ENCODE results near the gene MTR.

The MTR gene

DNA sequence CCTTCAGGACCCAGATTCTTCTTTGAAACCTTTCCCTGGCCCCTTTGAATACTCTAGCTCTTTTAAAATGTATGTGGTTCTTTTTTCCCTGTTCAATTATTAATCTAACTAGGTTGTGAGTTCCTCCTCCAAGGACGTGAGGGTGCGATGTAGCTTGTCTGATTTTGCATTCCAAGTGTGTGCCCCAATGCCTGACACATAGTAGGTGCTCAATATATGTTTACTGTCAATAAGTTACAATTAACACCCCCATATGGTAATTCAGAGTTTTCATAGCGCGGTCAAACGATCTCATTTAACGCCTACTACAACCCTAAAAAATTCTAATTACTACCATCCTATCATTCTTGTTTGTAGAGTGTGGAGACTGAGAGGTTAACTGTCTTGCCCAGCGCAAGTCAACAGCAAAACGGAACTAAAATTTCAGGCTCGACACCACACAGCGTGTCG, 482 bp upstream of the MTR start:
- ATAC-seq: no peak
- TF ChIP-seq ZFP30 (CRISPR knock-in tag; IDR thresholded peaks at IDR 0.05): no peak
- TF ChIP-seq OSR1 (CRISPR knock-in tag; IDR thresholded peaks at IDR 0.05): no peak
- TF ChIP-seq ZC3H10 (CRISPR knock-in tag; IDR thresholded peaks at IDR 0.05): no peak
- TF ChIP-seq, protein P1, sequence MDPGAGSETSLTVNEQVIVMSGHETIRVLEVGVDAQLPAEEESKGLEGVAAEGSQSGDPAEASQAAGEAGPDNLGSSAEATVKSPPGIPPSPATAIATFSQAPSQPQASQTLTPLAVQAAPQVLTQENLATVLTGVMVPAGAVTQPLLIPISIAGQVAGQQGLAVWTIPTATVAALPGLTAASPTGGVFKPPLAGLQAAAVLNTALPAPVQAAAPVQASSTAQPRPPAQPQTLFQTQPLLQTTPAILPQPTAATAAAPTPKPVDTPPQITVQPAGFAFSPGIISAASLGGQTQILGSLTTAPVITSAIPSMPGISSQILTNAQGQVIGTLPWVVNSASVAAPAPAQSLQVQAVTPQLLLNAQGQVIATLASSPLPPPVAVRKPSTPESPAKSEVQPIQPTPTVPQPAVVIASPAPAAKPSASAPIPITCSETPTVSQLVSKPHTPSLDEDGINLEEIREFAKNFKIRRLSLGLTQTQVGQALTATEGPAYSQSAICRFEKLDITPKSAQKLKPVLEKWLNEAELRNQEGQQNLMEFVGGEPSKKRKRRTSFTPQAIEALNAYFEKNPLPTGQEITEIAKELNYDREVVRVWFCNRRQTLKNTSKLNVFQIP (CRISPR knock-in tag; IDR thresholded peaks at IDR 0.05; ENCODE audit: borderline replicate concordance, low read depth): 0 out of 2 replicates have a peak, but pooled peaks have one; percentile 51
- TF ChIP-seq TCF4 (CRISPR knock-in tag; IDR thresholded peaks at IDR 0.05; ENCODE audit: borderline replicate concordance): no peak
- no peak for TF ChIP-seq CSDC2 (CRISPR knock-in tag; IDR thresholded peaks at IDR 0.05)
- no peak for TF ChIP-seq PPARA (CRISPR knock-in tag; IDR thresholded peaks at IDR 0.05; ENCODE audit: borderline replicate concordance)
- no peak for TF ChIP-seq GLIS3 (CRISPR knock-in tag; IDR thresholded peaks at IDR 0.05)
- TF ChIP-seq, protein P2, sequence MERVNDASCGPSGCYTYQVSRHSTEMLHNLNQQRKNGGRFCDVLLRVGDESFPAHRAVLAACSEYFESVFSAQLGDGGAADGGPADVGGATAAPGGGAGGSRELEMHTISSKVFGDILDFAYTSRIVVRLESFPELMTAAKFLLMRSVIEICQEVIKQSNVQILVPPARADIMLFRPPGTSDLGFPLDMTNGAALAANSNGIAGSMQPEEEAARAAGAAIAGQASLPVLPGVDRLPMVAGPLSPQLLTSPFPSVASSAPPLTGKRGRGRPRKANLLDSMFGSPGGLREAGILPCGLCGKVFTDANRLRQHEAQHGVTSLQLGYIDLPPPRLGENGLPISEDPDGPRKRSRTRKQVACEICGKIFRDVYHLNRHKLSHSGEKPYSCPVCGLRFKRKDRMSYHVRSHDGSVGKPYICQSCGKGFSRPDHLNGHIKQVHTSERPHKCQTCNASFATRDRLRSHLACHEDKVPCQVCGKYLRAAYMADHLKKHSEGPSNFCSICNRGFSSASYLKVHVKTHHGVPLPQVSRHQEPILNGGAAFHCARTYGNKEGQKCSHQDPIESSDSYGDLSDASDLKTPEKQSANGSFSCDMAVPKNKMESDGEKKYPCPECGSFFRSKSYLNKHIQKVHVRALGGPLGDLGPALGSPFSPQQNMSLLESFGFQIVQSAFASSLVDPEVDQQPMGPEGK (CRISPR knock-in tag; IDR thresholded peaks at IDR 0.05; ENCODE audit: borderline replicate concordance): no peak
- TF ChIP-seq RARB (CRISPR knock-in tag; IDR thresholded peaks at IDR 0.05): 0 out of 2 replicates have a peak, but pooled peaks have one; percentile 15
- no peak for TF ChIP-seq ZNF8 (CRISPR knock-in tag; IDR thresholded peaks at IDR 0.05)

DNA sequence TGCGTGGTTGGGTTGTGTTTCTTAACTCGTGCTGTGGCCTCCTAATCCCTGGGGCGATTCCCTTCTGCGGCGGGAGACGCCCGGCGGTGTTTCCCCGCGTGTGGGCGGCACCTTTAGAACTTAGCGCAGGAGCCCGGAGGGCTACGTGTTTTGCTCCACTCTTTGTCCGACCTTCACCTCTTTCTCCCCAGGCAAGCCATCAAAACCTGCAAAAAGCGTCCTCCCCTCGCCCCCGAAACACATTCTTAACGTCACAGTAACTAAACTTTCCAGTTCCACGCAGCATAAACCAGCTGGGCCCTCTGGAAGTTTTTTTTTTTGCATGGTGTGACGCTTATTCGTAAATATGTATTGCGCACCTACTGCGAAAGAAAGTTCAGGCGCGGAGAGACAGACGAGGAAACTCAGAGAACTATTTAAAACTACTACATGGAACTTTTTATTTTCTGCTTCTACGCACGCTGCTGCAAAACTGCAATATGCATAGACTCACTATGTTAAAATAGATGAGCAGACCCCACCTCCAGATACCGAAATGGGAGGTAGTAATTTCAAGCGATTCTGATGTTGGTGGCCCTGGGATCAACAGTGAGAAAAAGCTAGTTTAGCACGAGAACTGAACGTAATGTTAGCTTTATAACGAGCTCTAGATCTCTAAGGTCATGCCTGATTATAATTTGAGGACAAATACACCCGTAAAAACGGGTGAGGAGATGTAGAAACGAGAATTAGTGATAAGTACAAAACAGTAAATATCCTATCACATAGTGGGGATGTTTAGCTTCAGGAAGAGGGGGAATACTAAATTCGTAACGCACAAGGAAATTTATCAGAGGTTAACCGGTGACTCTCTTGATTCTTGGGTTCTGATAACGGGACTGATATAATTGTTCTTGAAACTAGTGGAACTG, 920 bp downstream of the MTR start:
- ATAC-seq: peak; percentile 50
- TF ChIP-seq SNAI2 (CRISPR knock-in tag; IDR thresholded peaks at IDR 0.05): no peak
- TF ChIP-seq PPARA (CRISPR knock-in tag; IDR thresholded peaks at IDR 0.05; ENCODE audit: borderline replicate concordance): no peak
- TF ChIP-seq BACH2 (CRISPR knock-in tag; IDR thresholded peaks at IDR 0.05; ENCODE audit: borderline replicate concordance): no peak
- no peak for TF ChIP-seq TOX (CRISPR knock-in tag; IDR thresholded peaks at IDR 0.05; ENCODE audit: borderline replicate concordance)
- no peak for TF ChIP-seq ARNTL (CRISPR knock-in tag; IDR thresholded peaks at IDR 0.05; ENCODE audit: borderline replicate concordance, low read depth)

DNA sequence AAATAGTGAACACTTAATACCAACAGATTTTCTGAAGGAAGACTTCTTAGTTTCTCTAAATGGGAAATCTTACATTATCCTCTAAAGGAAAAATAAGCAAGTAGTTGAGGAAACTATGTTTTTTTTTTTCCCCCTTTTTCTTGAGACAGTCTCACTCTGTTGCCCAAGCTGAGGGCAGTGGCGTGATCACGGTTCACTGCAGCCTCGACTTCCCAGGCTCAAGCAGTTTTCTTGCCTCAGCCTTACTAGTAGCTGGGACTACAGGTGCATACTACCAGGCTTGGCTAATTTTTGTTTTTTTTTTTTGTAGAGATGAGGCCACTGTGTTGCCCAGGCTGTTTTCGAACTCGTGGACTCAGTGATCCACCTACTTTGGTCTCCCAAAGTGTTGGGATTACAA, 3.9 kb downstream of the MTR start:
- TF ChIP-seq TCF4 (CRISPR knock-in tag; IDR thresholded peaks at IDR 0.05; ENCODE audit: borderline replicate concordance) (no peak), CSDC2 (CRISPR knock-in tag; IDR thresholded peaks at IDR 0.05) (no peak), ISL1 (CRISPR knock-in tag; IDR thresholded peaks at IDR 0.05) (no peak), ARNTL (CRISPR knock-in tag; IDR thresholded peaks at IDR 0.05; ENCODE audit: borderline replicate concordance, low read depth) (no peak), TOX (CRISPR knock-in tag; IDR thresholded peaks at IDR 0.05; ENCODE audit: borderline replicate concordance) (no peak), PPARA (CRISPR knock-in tag; IDR thresholded peaks at IDR 0.05; ENCODE audit: borderline replicate concordance) (no peak), BACH2 (CRISPR knock-in tag; IDR thresholded peaks at IDR 0.05; ENCODE audit: borderline replicate concordance) (no peak), ZFP3 (CRISPR knock-in tag; IDR thresholded peaks at IDR 0.05) (no peak), ZNF565 (CRISPR knock-in tag; conservative IDR thresholded peaks at IDR 0.05; ENCODE audit: low read depth) (no peak), GLIS3 (CRISPR knock-in tag; IDR thresholded peaks at IDR 0.05) (no peak)
- TF ChIP-seq, protein P3, sequence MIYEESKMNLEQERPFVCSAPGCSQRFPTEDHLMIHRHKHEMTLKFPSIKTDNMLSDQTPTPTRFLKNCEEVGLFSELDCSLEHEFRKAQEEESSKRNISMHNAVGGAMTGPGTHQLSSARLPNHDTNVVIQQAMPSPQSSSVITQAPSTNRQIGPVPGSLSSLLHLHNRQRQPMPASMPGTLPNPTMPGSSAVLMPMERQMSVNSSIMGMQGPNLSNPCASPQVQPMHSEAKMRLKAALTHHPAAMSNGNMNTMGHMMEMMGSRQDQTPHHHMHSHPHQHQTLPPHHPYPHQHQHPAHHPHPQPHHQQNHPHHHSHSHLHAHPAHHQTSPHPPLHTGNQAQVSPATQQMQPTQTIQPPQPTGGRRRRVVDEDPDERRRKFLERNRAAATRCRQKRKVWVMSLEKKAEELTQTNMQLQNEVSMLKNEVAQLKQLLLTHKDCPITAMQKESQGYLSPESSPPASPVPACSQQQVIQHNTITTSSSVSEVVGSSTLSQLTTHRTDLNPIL (CRISPR knock-in tag; IDR thresholded peaks at IDR 0.05; ENCODE audit: low read depth): no peak
- TF ChIP-seq, protein P2 (CRISPR knock-in tag; IDR thresholded peaks at IDR 0.05; ENCODE audit: borderline replicate concordance): no peak
- TF ChIP-seq, protein P4, sequence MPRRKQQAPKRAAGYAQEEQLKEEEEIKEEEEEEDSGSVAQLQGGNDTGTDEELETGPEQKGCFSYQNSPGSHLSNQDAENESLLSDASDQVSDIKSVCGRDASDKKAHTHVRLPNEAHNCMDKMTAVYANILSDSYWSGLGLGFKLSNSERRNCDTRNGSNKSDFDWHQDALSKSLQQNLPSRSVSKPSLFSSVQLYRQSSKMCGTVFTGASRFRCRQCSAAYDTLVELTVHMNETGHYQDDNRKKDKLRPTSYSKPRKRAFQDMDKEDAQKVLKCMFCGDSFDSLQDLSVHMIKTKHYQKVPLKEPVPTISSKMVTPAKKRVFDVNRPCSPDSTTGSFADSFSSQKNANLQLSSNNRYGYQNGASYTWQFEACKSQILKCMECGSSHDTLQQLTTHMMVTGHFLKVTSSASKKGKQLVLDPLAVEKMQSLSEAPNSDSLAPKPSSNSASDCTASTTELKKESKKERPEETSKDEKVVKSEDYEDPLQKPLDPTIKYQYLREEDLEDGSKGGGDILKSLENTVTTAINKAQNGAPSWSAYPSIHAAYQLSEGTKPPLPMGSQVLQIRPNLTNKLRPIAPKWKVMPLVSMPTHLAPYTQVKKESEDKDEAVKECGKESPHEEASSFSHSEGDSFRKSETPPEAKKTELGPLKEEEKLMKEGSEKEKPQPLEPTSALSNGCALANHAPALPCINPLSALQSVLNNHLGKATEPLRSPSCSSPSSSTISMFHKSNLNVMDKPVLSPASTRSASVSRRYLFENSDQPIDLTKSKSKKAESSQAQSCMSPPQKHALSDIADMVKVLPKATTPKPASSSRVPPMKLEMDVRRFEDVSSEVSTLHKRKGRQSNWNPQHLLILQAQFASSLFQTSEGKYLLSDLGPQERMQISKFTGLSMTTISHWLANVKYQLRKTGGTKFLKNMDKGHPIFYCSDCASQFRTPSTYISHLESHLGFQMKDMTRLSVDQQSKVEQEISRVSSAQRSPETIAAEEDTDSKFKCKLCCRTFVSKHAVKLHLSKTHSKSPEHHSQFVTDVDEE (CRISPR knock-in tag; IDR thresholded peaks at IDR 0.05): no peak
- ATAC-seq: no peak

Measured in SK-N-SH treated with all-trans-retinoic acid at 6 μM for 48 hours (cell line).